Stimulated activated CD8-positive, alpha-beta memory T cell treated with anti-CD3 and anti-CD28 coated beads, Interleukin-4, amount 100 ng/mL, for 4 hours (primary cell): ENCODE data around the gene SMAD3.

Source experiments
- DNase-seq, 2 donors: peaks; one replicate each; pipeline ENCODE4 v3.0.0-alpha.2; 2020; ENCODE audit warnings: low read depth in 2 of 2, low spot score in 1 of 2

SMAD3 gene

GRCh38 chr15:67035886-67036285 lies 29.5 kb upstream of the SMAD3 start:
- no peak for DNase-seq

- no peak for DNase-seq
Measured at GRCh38 chr15:67036775-67037555, 28.4 kb upstream of the SMAD3 start.

DNA sequence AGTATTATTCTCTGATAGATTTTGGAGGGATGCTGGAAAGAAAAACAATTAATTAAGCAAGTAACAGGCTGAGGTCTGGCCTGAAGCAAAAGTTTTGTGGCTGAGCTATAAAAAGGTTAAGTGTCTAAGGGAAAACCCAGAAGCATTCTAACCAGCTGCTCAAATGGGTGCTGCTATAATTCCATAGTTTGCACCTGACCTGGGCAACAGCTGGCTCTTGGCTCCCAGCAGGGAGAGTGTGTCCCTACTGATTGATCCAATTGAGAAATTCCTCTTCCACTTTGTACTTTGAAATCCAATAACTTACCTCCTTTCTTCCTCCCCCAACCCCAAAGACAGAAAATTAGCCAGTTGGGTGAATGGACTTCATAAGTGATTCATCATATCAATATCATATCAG lies 27.7 kb upstream of the SMAD3 start:
- DNase-seq: no peak

DNA sequence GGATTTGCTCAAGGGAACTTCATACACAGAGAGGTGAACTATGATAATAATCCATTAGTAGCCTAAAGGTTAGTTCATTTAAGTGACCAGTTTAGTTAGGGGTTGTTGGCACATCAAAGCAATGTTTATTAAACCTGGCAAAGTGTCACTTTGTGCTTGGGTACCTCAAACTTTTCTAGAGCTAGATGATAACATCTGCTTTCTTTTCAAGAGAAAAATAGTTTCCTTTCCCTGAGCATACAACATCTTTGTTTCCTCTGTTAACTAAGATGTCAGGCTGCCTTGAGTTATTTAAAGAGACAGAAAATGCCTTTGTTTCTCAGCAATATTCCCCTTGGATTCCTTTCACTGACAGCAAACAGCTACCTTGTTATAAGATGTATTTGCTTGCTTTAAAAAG lies 26.7 kb upstream of the SMAD3 start:
- DNase-seq: no peak

DNA sequence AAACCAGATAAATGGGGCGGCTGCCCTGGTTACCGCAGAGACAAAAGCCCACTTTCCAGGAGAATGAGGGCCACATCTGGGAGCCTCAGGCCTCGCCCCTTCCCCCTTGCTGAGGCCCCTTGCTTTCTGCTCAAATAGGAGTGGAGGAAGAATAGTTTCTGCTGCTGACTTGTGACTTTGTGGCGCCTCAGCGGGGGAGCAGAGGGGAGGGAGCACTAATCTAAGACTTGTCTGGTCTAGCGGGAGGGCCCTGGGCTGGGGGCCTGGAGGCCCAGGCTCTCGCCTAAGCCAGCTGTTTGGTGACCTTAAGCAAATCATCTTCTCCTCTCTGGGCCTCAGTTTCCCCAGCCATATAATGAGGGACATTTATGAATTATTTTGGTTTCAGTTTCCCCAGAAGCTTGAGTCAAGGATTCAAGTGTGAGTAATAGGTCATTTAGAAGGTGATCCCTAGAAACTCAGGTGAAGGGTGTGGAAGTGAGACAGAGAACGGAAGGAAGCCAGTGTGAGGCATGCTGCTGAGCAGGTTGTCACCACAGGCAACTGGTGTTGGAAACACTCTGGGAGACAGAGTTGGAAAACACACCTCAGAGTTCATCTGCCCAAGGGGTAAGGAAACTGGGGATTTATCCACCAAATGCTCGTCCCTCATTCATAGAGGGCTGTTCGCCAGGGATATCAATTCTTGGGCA lies 25.9 kb upstream of the SMAD3 start:
- no peak for DNase-seq

GRCh38 chr15:67040277-67040676 lies 25.1 kb upstream of the SMAD3 start:
- DNase-seq: no peak

GRCh38 chr15:67042551-67043142 lies 22.8 kb upstream of the SMAD3 start:
- no peak for DNase-seq

DNA sequence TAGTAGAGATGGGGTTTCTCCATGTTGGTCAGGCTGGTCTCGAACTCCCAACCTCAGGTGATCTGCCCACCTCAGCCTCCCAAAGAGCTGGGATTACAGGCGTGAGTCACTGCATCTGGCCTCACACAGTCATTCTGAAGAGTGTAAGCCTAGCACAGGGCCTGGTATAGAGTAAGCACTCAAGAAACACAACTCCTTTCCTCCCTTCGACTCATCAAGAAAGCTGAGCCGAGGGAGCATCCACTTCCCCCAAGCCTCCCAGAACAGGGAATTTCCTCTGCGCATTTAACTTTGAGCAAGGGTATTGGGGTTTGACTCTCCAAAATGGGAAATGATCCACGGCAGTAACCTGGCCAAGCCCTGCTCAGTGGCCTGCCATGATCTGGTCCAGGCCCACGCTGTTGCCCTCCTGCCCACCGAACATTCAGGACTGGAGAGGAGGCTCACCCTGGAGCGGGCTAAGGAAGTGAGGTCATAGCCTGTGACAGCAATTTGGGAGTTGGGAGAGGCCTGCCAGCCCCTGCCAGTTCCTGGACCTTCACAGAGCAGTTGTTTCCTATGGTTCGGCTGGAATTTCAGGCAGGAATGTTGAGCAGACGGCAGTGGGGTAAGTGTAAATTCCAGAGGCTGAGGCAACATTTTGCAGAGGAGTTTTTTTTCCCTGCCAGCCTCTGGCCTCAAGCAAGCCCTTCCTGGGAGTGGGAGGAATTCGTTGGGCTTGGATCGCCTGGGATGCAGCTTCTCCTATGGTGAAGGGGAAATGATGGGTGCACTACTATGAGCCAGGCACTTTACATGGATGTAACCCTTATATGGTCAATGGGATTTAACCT lies 21.2 kb upstream of the SMAD3 start:
- no peak for DNase-seq

DNA sequence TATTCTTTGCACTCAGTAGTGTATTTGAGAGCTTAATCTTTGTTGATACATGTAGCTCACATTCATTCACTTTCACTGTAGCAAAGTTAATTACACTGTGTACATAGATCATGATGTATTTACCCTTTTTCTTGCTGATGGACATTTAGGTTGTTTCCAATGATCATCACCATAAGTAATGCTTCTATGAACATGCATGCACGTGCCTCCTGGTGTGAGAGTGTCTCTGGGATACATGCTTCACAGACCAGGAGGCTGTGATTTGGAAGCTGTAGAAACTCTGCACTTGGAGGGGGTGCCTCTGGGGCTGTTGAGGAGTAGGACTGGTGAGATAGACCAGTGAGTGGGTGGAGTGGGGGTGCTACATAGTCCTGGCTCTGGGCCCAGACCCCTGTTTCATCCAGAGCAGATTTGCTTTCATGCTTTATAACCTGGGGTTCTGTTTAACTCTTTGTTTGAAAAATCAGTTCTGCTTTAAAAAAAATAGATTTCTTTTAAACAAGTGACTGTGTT lies 18.2 kb upstream of the SMAD3 start:
- no peak for DNase-seq

- no peak for DNase-seq
Measured at GRCh38 chr15:67048281-67049279, 16.8 kb upstream of the SMAD3 start.

GRCh38 chr15:67049351-67050044 lies 15.9 kb upstream of the SMAD3 start:
- DNase-seq: no peak

- no peak for DNase-seq
Measured at GRCh38 chr15:67050062-67050461, 15.3 kb upstream of the SMAD3 start.

DNA sequence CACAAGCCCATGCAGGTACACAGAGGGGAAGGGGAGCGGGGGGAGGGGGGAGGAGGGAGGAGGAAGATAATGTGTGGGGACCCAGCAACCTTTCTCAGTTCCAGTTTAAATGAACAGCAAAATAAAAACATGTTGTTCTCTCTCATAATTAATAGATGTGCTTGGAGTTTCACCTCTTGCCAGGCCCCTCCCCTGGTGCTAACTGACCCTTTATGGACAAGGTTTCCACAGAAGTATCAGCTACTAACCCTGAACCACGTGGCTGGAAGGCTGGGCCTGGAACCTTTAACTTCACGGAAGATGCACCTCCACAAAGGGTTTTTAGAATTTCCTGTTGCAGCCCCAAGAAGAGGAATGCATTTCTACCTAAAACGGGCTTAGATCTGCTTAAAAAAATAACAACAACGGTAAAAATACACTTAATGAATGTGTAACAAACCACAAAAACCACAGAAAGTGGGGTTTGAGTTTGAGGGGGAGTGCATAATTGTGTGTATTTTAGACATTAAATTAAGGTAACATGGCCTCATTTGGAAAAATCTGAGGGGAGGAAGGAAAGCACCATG lies 14.8 kb upstream of the SMAD3 start:
- DNase-seq: no peak

DNA sequence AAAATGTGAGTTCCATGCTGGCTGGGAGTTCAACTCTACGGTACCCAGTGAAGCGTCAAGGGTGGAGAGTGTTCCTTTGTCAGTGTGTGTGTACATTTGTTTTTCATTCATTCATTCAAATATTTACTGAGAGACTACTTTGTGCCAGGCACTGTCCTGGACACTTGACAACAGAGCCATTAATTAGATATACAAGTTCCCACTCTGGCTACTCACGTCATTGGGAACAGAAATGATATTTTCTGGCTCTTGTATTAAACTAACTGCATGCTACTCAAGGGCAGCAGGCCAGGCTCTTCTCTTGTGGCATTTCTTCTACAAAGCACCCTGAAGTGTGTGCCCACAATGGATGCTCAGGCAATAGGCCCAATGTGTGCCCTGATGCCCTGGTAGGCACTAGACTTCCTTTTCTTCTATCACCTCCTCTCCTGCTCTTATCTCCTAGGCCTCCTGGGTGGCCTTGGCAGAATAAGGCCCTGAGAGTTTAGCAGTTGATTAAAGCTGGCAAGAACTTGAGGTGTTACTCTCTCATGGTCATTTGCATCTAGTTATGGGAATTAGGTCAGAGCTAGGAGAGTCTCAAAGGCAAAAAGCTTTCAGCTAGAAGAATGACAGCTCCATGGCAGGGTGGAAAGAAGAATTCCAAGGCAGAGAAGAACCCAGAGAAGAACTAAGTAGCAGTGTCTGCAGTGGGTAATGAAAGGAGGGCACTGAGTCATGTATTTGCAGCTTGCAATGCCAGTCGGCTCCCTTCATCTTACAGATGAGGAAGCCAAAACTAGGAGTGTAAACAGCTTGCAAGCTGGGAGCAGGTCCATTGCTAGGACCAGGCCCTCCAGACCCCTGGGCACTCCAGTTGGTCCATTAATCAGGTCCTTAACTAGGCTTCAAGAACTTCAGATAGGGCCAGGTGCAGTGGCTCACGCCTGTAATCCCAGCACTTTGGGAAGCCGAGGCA lies 14.0 kb upstream of the SMAD3 start:
- no peak for DNase-seq

GRCh38 chr15:67054676-67055075 lies 10.7 kb upstream of the SMAD3 start:
- DNase-seq: no peak

- DNase-seq: no peak
Measured at GRCh38 chr15:67059127-67059553, 6.3 kb upstream of the SMAD3 start.

DNA sequence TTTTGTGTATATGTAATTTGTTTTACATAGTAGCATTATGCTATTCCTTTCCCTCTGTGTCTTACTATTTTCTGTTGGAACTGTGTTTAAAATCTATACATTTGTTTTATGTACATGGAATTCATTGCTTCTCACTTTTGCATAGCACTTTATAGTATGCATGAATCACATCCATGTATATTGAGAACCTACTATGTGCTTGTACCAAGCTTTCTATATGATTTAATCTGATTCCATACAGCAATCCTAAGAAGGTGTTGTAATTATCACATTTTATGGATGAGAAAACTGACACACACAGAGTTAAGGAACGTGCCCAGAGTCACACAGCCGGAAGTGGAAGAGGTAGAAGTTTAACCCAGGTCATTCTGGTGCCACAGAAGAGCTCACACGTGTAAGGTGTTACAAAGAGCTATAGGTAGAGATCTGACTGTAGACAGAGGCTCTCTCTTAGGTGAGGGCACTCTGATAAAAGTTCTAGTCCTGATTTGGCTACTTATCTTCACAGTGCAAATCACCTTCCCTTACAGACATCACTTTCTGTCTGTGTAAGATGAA lies 3.5 kb upstream of the SMAD3 start:
- DNase-seq: no peak
